Upper lobe of right lung (tissue), 1 donor: ENCODE results near the gene MTMR3. TPM values are rescaled to one million over a fixed set of nuclear protein-coding genes. Genes with fewer than 3 reads are reported as not detected.
A peak's percentile ranks its signal among the peaks of the same experiment; 100 is the strongest.

Experiments
- ATAC-seq: fragments of 200-7000 bp; cut with Tn5 transposase; one replicate; pipeline ENCODE4 v1.9.1; 2020; ENCODE audit warnings: mild to moderate bottlenecking, moderate library complexity
- DNase-seq: peaks from one replicate; pipeline ENCODE4 v3.0.0-alpha.2; 2020
- H3K27ac ChIP-seq: fragments of 200-600 bp; one replicate; pipeline ENCODE4 v1.8.0; 2022
- H3K27me3 ChIP-seq: fragments of 200-600 bp; one replicate; pipeline ENCODE4 v1.8.0; 2022; ENCODE audit warnings: mild to moderate bottlenecking
- H3K36me3 ChIP-seq: fragments of 200-600 bp; one replicate; pipeline ENCODE4 v1.8.0; 2022
- H3K4me1 ChIP-seq: fragments of 200-600 bp; one replicate; pipeline ENCODE4 v1.8.0; 2022
- H3K4me3 ChIP-seq: fragments of 200-600 bp; one replicate; pipeline ENCODE4 v1.8.0; 2022; ENCODE audit warnings: mild to moderate bottlenecking
- H3K9me3 ChIP-seq: fragments of 200-600 bp; one replicate; pipeline ENCODE4 v1.8.0; 2022
- CTCF ChIP-seq: fragments of 200-600 bp; IDR thresholded peaks from one replicate; pipeline ENCODE4 v1.8.0; 2022; ENCODE audit warnings: antibody characterized with exemption
- intact Hi-C: fragments of 100-400 bp; cut with DNase I; formaldehyde crosslinking; loops from one replicate; pipeline ENCODE4 v1.11.0; 2022
- total RNA-seq: library from RNA; stranded (reverse); fragmentation: NEBNext Ultra II Directional; extraction: Animal tissue kit (Norgen Biotek cat#: 25700); gene quantifications from one replicate; pipeline ENCODE4 v1.2.1, GENCODE V29; 2021
- donor health status: DM: no; HTN: yes; CAD: no; lungs with severe emphysema.

MTMR3 gene
- total RNA-seq, 1 donor from 2014 or later: 50.6 TPM

GRCh38 chr22:29912141-29912540 lies 29.2 kb downstream of the MTMR3 start:
- peaks cover 76% of the 10 kb centered on the region for H3K4me1 ChIP-seq
- ATAC-seq: no peak
- no peak overlapping the region for H3K4me3 ChIP-seq
- TF ChIP-seq CTCF: no peak
- H3K9me3 ChIP-seq: no peaks in the 10 kb centered on the region
- DNase-seq: no peak
- H3K27me3 ChIP-seq: no peaks in the 10 kb centered on the region
- intact Hi-C loops: no loop called here
- H3K27ac ChIP-seq: no peak overlapping the region
- H3K36me3 ChIP-seq: no peaks in the 10 kb centered on the region

GRCh38 chr22:29912605-29913398 lies 29.8 kb downstream of the MTMR3 start:
- intact Hi-C loops: no loop called here
- H3K27me3 ChIP-seq: no peaks in the 10 kb centered on the region
- no peak overlapping the region for H3K27ac ChIP-seq
- H3K4me3 ChIP-seq: no peak overlapping the region
- H3K36me3 ChIP-seq: no peaks in the 10 kb centered on the region
- ATAC-seq: peak; percentile 63
- TF ChIP-seq CTCF: no peak
- no peak for DNase-seq
- H3K4me1 ChIP-seq: peaks cover 76% of the 10 kb centered on the region
- H3K9me3 ChIP-seq: no peaks in the 10 kb centered on the region

- peaks cover 68% of the 10 kb centered on the region for H3K4me1 ChIP-seq
- H3K27me3 ChIP-seq: no peaks in the 10 kb centered on the region
- no peak for TF ChIP-seq CTCF
- DNase-seq (no peak), ATAC-seq (no peak)
- H3K9me3 ChIP-seq: no peaks in the 10 kb centered on the region
- intact Hi-C loops: no loop called here
- no peak overlapping the region for H3K4me3 ChIP-seq
- H3K27ac ChIP-seq: no peak overlapping the region
- H3K36me3 ChIP-seq: no peaks in the 10 kb centered on the region
These were observed 31.2 kb downstream of the MTMR3 start for GRCh38 chr22:29914165-29914564.

GRCh38 chr22:29914991-29915533 lies 32.1 kb downstream of the MTMR3 start:
- TF ChIP-seq CTCF: no peak
- H3K4me1 ChIP-seq: peaks cover 66% of the 10 kb centered on the region
- H3K27me3 ChIP-seq: no peaks in the 10 kb centered on the region
- H3K4me3 ChIP-seq: no peak overlapping the region
- no peaks in the 10 kb centered on the region for H3K9me3 ChIP-seq
- ATAC-seq: no peak
- DNase-seq: no peak
- H3K36me3 ChIP-seq: no peaks in the 10 kb centered on the region
- intact Hi-C loops: no loop called here
- no peak overlapping the region for H3K27ac ChIP-seq

- Histone ChIP-seq H3K4me3 (no peak overlapping the region), H3K27me3 (no peaks in the 10 kb centered on the region), H3K36me3 (no peaks in the 10 kb centered on the region), H3K9me3 (no peaks in the 10 kb centered on the region), H3K4me1 (peaks cover 61% of the 10 kb centered on the region), H3K27ac (no peak overlapping the region)
- no peak for ATAC-seq
- no peak for DNase-seq
- no peak for TF ChIP-seq CTCF
- intact Hi-C loops: no loop called here
These were observed 33.1 kb downstream of the MTMR3 start for GRCh38 chr22:29916007-29916544.
